ENCODE measurements around the gene TUBA1C.
A peak's percentile ranks its signal among the peaks of the same experiment; 100 is the strongest.
"Not testable (repeated sequence)": the region's sequence is repeated elsewhere in the genome, so short reads cannot be mapped to it uniquely, and the experiment has no call there.

Gene TUBA1C

DNA sequence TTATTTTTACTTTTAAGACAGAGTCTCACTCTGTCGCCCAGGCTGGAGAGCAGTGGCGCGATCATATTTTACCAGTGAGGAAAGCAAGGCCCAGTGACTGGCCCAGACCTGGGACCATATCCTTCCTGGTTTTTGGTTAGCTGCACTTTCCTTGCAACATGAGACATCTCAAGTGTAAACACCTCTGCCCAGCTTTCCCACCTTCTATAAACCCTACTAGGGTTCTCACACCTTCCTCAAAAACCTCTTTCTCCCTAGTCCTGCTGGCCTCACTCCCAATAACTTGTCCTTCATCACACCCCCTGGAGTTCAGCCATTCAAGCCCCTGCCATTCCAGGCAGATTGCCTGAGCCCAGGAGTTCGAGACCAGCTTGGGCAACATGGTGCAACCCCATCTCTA, 19.8 kb downstream of the TUBA1C start:
- DNase-seq: no peak

DNA sequence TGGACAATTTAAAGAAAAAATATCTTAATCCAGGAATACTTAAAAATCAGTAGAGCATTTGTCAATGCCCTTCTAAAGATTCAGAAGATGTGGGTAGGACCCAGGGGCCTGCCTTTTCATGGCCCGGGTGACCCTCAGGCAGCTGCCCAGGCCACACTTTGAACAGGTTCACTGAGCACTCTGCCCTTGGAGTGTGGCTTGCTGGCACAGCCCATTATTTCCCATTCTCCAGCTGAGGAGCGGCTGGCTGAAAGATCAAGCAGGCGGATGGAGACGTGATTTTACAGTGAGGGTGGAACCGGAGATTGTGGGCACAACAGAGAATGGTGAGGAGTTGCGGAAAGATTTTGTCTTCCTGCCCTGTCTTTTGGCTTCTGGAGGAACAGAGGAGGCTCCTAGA, 23.0 kb downstream of the TUBA1C start:
- DNase-seq: no peak

DNA sequence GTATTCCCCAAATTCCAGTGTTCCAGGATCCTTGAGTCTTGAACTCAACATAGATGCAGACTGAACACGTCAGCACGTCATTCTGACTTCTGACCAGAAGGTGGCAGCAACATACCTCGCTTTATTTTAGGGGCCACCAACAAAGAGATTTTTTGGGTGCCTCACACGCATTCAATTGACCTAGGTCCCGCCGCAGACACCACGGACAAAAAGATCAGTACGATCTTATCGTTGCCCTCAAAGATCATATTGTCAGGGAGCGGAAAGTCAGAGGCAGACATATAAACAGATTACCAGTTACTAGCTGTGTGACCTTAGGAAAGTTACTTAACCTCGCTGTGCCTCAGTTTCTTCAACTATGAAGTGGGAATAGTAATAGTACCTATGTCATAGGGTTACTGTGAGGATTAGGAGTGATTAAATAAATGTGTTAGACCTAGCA, 23.6 kb downstream of the TUBA1C start:
- DNase-seq: no peak

DNA sequence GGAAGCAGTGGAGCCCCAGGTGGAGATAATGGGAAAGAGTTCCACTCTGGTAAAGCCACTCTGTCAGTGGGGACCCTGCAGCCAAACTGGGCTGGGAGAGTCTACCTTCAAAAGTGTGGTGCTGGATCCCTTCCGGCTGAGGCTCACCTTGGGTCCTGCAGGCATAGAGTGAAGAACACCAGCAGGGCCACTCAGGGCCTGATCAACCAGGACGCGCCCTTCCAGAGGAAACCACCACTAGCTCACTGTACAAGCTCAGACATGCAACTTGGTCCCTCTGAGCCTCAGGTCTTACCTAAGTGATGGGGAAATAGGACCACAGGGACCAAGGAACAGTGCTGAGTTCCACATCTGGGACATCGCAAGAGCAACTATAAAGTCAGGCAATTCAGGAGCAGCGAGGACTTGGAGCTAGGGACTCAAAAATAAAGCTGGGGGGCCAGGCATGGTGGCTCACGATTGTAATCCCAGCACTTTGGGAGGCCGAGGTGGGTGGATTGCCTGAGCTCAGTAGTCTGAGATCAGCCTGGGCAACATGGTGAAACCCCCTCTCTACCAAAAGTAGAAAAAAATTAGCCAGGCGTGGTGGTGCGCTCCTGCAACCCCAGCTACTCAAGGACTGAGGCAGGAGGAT, 24.2 kb downstream of the TUBA1C start:
- no peak for DNase-seq

DNA sequence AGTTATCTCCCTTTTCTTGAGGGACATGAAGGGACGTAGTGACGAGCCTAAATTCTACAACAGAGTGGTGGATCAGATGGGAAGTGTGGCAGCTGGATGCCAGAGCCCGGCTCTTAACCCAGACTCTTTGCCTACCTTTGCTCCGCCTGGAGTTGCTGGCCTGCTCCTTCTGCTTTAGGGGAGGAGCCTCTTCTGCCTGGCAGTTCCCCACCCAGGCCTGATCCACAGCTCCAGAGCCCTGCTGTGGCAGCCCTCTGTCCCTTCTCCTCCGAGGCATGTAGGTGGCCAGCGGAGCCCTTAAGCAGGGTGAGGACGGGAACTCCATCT, 27.8 kb downstream of the TUBA1C start:
- DNase-seq: no peak

DNA sequence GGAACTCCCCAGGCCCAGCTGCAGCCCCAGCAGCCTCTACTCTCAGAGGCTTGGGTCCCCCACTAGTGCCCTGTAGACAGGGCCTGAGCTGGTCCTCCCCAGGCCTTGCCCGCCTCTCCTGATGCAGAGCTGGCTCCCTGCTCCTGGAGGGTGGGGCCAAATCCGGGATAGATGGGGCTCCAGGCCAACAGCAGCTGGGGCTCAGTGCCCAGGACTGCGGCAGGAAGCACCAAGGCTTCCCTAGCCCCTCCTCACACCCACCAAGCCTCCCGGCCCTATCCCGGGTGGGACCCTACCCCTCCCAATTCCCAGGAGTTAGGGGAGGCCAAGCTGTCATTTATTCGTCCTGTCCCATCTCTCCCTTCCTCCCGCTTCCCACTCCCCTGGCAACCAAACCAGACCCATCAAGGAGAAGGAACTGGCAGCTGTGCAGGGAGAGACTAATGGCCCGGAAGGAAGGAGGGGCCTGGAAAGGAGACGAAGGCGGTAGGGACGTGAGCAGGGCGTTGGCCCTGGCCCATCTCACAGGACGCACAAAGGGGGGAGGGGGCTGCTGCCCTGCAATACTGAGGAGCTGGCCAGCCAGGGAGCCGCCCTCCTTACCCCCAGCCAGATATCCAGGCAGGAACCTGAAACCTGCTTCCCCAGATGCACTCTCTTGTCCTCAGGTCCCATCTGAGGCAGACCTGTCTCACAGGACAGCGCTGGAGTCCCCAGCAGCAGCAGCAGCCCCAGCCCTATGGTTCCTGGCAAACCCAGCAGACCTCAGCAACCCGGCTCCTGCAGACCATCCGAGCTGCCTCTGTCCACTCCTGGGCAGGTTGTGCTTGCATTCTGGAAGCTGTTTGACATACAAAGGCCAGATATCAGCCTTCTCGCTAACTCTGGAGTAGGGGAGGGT, 28.4 kb downstream of the TUBA1C start:
- DNase-seq: peak; percentile 82

DNA sequence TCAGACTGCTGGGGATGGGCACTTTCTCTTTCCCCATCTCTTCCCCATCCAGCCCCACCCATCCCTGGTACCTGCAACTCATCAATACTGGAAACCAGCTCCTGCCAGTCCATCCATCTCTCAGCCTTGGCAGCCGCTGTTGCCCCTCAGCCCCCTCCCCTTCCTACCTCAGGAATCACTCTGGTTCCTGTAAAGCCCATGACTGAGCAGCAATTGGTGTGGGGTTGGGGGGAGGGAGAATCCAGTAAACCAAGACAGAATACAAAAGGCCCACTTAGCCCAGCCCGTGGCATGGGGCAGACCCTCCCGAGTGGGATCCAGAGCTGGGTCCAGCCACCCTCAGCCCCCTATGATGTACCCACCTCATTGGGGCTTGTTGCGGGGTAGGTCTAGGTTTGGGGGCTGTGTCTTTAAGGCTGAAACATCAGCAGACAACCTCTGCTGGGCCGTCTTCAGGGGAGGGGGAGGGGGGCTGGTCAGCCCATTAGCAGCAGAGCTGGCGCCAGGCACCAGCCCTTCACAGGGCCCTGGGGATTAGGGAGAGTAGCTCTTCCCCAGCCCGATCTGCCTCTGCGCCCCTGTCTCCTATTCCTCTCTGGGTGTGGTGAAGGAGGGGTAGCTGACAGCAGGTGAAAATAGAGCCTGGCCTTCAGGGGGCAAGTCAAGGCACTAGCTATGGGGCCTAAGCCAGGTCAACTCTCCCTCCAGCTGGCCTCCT, 29.4 kb downstream of the TUBA1C start:
- DNase-seq: no peak

DNA sequence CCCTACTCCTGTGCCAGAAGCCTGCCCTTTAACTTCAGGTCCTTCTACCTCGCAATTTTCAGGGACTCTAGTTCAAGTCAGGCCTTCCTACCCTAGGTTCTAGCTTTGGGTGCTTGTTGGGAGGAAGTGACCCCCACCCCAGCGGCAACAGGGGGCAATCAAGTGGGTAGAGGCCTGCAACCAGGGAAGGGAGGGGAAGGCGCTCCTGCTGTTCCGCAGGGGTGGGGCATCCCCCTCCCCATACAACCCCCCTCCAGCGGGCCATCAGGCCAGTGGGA, 29.9 kb downstream of the TUBA1C start:
- DNase-seq: no peak

DNA sequence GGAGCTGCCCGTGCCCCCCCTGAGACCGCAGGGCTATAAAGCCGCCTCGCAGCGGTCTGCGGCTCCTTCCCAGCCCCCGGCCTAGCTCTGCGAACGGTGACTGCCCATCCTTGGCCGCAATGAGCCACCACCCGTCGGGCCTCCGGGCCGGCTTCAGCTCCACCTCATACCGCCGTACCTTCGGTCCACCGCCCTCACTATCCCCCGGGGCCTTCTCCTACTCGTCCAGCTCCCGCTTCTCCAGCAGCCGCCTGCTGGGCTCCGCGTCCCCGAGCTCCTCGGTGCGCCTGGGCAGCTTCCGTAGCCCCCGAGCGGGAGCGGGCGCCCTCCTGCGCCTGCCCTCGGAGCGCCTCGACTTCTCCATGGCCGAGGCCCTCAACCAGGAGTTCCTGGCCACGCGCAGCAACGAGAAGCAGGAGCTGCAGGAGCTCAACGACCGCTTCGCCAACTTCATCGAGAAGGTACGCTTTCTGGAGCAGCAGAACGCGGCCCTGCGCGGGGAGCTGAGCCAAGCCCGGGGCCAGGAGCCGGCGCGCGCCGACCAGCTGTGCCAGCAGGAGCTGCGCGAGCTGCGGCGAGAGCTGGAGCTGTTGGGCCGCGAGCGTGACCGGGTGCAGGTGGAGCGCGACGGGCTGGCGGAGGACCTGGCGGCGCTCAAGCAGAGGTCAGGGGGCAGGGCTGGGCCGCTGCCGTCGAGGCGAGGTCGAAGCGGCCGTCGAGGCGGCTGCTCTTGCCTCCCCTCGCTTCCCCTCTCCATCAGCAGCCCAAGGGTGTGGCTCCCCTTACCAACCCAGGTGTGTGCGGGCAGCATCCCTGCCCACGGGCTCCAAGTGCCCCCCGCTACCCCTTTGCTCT, 30.4 kb downstream of the TUBA1C start, which contains the start of gene PRPH:
PRPH (plus strand) TSS at position 66 of the 855 bp plus-strand sequence; CDS start at position 120, 54 bp downstream.
- DNase-seq: no peak

DNA sequence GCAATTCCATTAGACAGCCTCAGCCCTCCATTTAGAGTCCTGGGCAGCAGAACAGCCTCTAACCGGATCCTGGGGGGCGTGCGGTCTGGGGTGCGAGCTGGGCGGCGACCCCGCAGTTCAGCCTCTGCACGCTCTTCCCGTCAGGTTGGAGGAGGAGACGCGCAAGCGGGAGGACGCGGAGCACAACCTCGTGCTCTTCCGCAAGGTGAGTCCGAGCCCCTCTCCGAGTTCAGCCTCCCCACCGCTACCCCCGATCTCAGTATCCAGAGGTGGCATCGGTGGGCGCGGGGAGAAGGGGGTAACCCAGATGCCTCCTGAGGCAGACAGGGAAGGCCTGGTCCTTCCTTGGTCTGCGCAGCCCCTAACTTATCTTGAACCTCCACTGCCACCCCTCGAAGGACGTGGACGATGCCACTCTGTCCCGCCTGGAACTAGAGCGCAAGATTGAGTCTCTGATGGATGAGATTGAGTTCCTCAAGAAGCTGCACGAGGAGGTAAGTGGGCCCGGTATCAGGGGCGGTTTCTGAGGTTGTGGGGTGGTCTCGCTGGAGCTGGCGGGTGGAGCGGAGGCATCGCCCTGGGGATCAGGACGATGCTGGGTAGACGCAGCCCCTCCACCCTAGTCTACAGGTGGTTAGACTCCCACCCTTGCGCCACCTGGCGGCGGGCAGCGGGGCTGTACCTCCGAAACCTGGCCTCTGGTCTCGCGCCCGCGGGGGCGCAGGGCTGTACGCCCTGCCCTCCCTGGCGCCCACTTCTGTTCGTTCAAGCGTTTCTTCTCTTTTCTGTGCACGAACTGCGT, 31.4 kb downstream of the TUBA1C start:
- no peak for DNase-seq

DNA sequence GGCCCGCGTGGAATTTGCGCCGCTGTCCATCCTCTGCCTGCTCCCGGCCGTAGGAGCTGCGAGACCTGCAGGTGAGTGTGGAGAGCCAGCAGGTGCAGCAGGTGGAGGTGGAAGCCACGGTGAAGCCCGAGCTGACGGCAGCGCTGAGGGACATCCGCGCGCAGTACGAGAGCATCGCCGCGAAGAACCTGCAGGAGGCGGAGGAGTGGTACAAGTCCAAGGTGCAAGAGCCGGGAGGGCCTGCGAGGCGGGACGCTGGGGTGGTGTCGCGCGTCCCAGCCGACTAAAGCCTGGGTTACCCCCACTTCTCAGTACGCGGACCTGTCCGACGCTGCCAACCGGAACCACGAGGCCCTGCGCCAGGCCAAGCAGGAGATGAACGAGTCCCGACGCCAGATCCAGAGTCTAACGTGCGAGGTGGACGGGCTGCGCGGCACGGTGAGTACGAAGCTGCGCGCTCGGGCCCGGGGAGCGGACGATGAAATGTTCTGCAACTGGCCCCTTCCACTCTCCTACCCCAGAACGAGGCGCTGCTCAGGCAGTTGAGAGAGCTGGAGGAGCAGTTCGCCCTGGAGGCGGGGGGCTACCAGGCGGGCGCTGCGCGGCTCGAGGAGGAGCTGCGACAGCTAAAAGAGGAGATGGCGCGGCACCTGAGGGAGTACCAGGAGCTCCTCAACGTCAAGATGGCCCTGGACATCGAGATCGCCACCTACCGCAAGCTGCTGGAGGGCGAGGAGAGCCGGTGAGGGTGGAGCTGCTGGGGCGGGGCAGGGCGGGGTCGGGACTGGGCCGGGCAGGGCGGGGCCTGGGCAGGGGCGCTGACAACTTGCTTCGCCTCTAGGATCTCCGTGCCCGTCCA, 32.2 kb downstream of the TUBA1C start:
- DNase-seq: no peak

DNA sequence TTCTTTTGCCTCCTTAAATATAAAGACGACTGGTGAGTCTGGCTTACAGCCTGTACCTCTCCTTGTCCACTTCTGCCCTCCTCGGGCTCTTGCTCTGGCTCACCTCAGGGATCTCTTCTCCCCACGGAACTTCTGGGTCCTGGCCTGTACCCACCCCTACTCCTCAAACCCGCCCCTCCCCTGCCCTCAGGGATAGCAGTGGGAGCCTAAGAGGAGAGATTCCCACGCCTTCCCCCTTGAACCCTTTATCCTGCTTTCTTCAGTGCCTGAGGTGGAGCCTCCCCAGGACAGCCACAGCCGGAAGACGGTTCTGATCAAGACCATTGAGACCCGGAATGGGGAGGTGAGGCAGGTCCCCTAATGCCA, 32.8 kb downstream of the TUBA1C start:
- no peak for DNase-seq

DNA sequence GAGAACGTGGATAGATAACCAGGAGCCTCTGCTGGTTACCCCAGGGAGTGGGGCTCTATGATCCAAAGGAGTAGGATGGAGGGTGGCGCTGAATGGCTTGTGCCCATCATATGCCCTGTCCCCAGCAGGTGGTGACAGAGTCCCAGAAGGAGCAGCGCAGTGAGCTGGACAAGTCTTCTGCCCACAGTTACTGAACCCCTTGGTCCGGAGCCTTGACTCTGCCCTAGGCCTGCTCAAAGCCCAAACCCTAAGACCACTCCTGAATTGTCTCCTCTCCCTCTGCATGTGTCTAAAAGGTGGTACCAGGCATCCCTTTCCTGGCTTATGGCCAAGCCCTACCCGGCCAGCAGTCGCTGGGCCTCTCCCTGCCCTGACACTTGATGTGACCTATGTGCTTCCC, 33.3 kb downstream of the TUBA1C start:
- DNase-seq: no peak

DNA sequence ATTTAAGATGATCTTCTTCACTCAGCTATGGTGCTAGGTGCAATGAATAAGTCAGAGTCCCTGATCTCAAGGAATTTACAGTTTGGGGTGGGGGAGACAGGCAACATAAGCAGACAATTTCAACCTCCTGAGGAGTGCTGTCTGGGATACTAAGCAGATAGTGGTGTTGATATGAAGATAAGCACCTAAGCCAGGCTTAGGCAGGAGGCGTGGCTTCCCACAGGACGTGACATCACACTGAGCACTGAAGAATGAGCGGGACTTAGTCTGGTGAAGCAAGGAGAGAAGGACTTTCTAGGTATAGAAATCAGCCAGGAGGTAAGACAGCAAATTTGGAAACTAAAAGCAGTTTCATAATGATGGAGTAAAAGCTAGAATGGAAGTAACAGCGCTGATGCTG, 36.9 kb downstream of the TUBA1C start:
- no peak for DNase-seq

DNA sequence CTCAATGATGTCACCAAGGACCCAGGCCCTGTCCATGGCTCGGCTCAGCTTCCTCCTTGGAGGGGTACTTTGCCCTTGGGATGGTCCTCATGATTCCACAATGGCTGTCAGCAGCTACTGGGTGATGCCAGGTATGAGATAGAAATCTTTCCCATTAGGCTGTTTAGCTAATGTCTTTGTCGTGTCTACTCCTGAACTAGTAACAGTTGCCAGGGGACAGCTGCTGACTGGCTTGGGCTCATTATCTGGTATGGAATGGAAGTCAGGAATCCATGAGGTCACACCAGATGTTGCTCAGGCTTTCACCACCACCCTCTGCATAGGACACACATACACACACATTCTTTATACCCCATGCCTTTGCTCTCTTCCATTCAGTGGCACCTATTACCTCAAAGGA, 39.3 kb downstream of the TUBA1C start:
- no peak for DNase-seq

DNA sequence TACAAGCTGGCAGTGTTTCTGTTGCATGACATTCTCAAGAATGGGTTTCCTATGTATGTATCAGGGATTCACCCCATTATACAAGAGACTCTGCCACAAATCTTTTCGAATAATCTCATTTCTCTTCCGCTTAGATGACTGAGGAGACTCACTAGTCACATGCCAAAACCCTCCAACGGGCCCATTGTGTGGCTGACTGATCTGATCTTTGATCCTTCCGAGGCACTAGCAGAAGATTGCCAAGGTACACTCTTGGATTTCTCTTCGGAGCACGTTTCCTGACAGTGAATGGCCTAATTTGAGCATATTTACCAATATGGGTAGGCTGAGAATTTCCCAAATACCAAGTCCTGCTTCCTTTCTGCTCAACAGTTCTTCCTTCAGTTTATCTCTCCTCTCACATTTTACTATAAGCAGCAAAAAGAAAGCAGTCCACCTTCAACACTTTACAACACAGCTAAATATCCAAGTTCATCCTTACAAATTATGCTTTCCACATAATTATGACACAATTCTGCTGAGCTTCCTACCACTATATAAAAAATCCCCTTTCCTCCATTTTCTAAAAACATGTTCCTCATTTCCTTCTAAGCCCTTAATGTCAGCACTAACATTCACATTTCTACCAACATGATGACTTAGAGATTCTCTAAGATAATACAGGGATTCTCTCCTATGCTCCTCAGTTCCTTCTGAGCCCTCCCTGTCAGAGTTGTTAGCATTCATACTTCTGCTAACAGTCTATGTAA, 41.1 kb downstream of the TUBA1C start:
- DNase-seq: no peak

DNA sequence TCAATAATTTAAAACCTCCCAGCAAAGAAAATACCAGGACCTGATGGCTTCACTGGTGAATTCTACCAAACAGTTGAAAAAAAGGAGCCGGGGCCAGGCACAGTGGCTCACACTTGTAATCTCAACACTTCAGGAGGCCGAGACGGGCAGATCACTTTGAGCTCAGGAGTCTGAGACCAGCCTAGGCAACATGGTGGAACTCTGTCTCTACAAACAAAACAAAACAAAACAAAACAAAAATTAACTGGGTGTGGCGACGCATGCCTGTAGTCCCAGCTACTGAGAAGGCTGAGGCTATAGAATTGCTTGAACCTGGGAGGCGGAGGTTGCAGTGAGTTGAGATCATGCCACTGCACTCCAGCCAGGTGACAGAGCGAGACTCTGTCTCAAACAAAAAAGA, 44.5 kb downstream of the TUBA1C start:
- DNase-seq: no peak

DNA sequence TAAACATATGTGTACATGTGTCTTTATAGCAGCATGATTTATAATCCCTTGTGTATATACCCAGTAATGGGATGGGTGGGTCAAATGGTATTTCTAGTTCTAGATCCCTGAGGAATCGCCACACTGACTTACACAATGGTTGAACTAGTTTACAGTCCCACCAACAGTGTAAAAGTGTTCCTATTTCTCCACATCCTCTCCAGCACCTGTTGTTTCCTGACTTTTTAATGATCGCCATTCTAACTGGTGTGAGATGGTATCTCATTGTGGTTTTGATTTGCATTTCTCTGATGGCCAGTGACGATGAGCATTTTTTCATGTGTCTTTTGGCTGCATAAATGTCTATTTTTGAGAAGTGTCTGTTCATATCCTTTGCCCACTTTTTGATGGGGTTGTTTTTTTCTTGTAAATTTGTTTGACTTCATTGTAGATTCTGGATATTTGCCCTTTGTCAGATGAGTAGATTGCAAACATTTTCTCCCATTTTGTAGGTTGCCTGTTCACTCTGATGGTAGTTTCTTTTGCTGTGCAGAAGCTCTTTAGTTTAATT, 45.6 kb downstream of the TUBA1C start:
- not testable (repeated sequence) for DNase-seq

DNA sequence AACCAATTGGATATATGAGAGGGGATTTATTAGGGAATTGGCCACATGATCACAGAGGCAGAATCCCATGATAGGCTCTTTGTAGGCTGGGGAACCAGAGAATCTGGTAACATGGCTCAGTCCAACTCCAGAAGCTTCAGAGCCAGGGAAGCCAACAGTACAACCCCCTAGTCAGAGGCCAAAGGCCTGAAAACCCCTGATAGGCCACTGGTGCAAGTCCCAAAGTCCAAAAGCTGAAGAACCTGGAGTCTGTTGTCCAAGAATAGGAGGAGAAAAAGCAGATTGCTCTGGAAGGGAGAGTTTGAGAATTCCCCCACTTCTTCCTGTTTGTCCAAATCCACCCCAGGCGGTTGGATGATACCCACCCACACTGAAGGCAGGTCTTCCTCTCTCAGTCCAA, 49.9 kb downstream of the TUBA1C start:
- DNase-seq: no peak

DNA sequence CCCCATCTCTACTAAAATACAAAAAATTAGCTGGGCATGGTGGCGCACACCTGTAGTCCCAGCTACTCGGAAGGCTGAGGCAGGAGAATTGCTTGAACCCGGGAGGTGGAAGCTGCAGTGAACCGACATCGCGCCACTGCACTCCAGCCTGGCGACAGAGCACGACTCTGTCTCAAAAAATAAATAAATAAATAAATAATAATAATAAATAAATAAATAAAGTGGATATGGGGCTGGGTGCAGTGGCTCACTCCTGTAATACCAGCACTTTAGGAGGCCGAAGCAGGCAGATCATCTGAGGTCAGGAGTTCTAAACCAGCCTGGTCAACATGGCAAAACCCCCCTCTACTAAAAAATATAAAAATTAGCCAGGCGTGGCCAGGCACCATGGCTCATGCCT, 52.2 kb downstream of the TUBA1C start:
- DNase-seq: not testable (repeated sequence)
